OCI-LY3 (cell line): ENCODE data around the gene ERG.

Source experiments
- CTCF ChIP-seq: fragments of 200-600, 300-600 bp; sonication (generic); IDR thresholded peaks from 2 replicates; pipeline ENCODE4 v1.5.1; 2014; ENCODE audit warnings: antibody characterized with exemption, low read length, low read depth
- EZH2phosphoT487 ChIP-seq: fragments of 200-600 bp; shearing (Covaris generic); IDR thresholded peaks from 2 replicates; pipeline ENCODE4 v1.6.1; 2018; ENCODE audit warnings: antibody characterized with exemption, mixed run types, low read depth

- TF ChIP-seq CTCF = no peak
- TF ChIP-seq EZH2phosphoT487 = no peak
These were observed 22.2 kb upstream of the ERG start for GRCh38 chr21:38520511-38520910.
